Activated CD8-positive, alpha-beta T cell treated with anti-CD3 and anti-CD28 coated beads, Interleukin-2, amount 10 ng/mL, durations not matched to agents 7 days and 5 days (primary cell): ENCODE measurements around the gene CUBN. TPM values are rescaled to one million over a fixed set of nuclear protein-coding genes. Genes with fewer than 3 reads are reported as not detected.

Experiments used
- ATAC-seq: fragments of 150-1000 bp; cut with Tn5 transposase; one replicate; pipeline ENCODE4 v1.10.0; 2021; ENCODE audit warnings: moderate library complexity
- CTCF ChIA-PET: fragments of 350-600 bp; sonication (Branson Sonifier 250); formaldehyde crosslinking; loops from one replicate; lab custom pipeline; 2021; ENCODE audit warnings: antibody characterized with exemption; lab: Charles Lee
- POLR2A ChIA-PET: fragments of 350-600 bp; sonication (Branson Sonifier 250); formaldehyde crosslinking; loops from one replicate; lab custom pipeline; 2021; ENCODE audit warnings: antibody characterized with exemption; lab: Charles Lee
- DNase-seq: peaks from one replicate; pipeline ENCODE4 v3.0.0-alpha.2; 2020
- H3K27ac Mint-ChIP-seq: one replicate; pipeline ENCODE4 v1.8.0; 2021; ENCODE audit warnings: mild to moderate bottlenecking, mixed read lengths
- H3K27me3 Mint-ChIP-seq: one replicate; pipeline ENCODE4 v1.8.0; 2021; ENCODE audit warnings: low read depth, mixed read lengths
- H3K36me3 Mint-ChIP-seq: one replicate; pipeline ENCODE4 v1.8.0; 2021; ENCODE audit warnings: low read depth, mixed read lengths
- H3K4me1 Mint-ChIP-seq: one replicate; pipeline ENCODE4 v1.8.0; 2021; ENCODE audit warnings: low read depth, mixed read lengths
- H3K4me3 Mint-ChIP-seq: one replicate; pipeline ENCODE4 v1.8.0; 2021; ENCODE audit warnings: mild to moderate bottlenecking, mixed read lengths
- H3K9me3 Mint-ChIP-seq: one replicate; pipeline ENCODE4 v1.8.0; 2022; ENCODE audit warnings: mixed read lengths; ENCODE audit not compliant: insufficient read depth
- total RNA-seq, 2 experiments: library from RNA; stranded (reverse); gene quantifications; one replicate each; pipeline ENCODE4 v1.2.3, GENCODE V29; 2021

CUBN gene
- total RNA-seq, 2 experiments from 2014 or later: 0.68 to 1.2 TPM

DNA sequence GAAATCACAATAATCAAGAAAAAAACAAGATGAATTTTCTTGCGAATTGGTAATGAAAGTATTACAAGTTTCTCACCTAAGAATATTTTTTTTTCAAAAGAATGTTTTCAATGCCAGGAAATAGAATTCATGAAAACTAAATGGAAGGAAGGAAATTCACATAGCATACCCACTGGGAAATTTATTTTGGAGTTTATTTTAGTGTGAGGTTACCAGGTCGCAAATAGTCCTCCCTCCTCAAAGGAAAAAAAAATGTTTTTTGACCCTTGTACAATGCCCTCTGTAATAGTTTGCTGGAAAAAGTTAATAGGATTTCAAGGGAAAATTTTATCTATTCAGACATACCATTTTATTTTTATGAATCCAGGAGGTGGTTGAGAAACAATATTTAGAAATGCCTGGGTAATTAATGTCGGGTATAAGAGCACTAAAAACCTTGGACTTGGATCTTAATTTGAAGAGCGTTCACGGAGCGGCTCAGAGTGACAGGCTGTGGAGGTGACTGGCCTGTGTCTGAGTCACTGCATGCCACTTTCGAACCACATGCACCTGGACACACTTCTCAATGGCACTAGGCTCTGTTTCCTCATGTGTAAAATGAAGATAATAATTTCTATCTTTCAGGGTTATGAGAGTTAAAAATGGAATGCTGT, 28.2 kb downstream of the CUBN start:
- Mint-ChIP-seq H3K4me3 (no peak overlapping the region), H3K4me1 (no peaks in the 10 kb centered on the region), H3K27me3 (no peaks in the 10 kb centered on the region), H3K9me3 (no peaks in the 10 kb centered on the region), H3K27ac (no peak overlapping the region), H3K36me3 (peaks cover 3% of the 10 kb centered on the region)
- DNase-seq (no peak), ATAC-seq (no peak)
- ChIA-PET POLR2A (no interaction called here), CTCF (no interaction called here)

DNA sequence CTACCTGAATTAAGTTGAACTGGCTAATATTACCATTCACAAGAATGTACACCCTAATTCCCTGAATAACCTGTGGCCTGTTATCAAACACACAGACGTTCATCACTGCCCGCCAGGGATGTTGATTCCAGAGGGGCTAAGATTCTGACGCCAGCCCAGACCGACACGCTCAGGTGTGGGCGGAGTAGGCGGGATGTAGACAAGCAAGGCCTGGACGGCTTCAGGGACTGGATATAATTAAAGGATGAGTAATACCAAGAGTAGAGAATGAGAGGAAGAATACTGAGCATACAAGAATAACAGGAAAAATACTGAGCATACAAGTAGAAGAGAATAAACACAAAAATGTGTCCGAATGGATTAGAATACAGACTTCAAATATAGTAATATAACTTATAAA, 29.0 kb downstream of the CUBN start:
- Mint-ChIP-seq H3K36me3 (peaks cover 6% of the 10 kb centered on the region), H3K4me1 (no peaks in the 10 kb centered on the region), H3K9me3 (peaks cover 4% of the 10 kb centered on the region), H3K27me3 (no peaks in the 10 kb centered on the region), H3K27ac (no peak overlapping the region), H3K4me3 (no peak overlapping the region)
- ChIA-PET POLR2A (no interaction called here), CTCF (no interaction called here)
- ATAC-seq: no peak
- DNase-seq: no peak

DNA sequence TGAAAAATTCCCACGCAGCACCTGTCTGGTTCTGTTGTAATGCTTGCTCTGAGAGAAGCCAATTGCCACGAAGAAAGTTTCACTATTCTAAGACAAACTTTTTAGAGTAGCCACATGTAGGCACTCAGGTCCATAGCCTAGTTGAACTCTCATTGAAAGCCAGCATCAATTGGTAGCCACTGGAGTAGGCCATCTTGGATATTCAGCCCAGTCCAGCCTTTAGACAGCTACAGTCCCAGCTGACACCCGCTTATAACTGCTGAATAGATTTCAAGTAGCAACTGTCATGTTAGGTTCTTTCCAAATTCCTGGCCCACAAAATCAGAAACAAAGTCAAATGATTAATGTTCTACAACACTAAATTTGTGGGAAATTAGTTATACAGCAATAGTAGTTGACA, 31.6 kb downstream of the CUBN start:
- H3K27ac Mint-ChIP-seq: no peak overlapping the region
- ChIA-PET POLR2A (no interaction called here), CTCF (no interaction called here)
- H3K36me3 Mint-ChIP-seq: peaks cover 11% of the 10 kb centered on the region
- H3K4me1 Mint-ChIP-seq: peaks cover 6% of the 10 kb centered on the region
- no peak overlapping the region for H3K4me3 Mint-ChIP-seq
- H3K27me3 Mint-ChIP-seq: no peaks in the 10 kb centered on the region
- DNase-seq (no peak), ATAC-seq (no peak)
- peaks cover 12% of the 10 kb centered on the region for H3K9me3 Mint-ChIP-seq

DNA sequence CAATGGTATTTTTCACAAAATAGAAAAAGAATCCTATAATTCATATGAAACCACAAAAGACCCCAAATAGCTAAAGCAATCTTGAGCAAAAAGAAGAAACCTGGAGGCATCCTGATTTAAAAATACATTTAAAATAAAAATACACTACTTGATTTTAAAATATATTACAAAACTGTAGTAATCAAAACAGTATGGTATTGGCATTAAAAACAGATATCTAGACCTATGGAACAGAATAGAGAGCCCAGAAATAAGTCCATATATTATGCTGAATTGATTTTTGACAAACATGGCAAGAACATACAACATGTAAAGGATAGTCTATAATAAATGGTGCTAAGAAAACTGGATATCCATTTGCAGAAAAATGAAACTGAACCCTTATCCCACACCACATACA, 34.8 kb downstream of the CUBN start:
- Mint-ChIP-seq H3K4me1 (peaks cover 18% of the 10 kb centered on the region), H3K27me3 (no peaks in the 10 kb centered on the region), H3K4me3 (no peak overlapping the region), H3K9me3 (peaks cover 12% of the 10 kb centered on the region), H3K36me3 (peaks cover 11% of the 10 kb centered on the region), H3K27ac (no peak overlapping the region)
- no peak for ATAC-seq
- ChIA-PET POLR2A (no interaction called here), CTCF (no interaction called here)
- DNase-seq: no peak

DNA sequence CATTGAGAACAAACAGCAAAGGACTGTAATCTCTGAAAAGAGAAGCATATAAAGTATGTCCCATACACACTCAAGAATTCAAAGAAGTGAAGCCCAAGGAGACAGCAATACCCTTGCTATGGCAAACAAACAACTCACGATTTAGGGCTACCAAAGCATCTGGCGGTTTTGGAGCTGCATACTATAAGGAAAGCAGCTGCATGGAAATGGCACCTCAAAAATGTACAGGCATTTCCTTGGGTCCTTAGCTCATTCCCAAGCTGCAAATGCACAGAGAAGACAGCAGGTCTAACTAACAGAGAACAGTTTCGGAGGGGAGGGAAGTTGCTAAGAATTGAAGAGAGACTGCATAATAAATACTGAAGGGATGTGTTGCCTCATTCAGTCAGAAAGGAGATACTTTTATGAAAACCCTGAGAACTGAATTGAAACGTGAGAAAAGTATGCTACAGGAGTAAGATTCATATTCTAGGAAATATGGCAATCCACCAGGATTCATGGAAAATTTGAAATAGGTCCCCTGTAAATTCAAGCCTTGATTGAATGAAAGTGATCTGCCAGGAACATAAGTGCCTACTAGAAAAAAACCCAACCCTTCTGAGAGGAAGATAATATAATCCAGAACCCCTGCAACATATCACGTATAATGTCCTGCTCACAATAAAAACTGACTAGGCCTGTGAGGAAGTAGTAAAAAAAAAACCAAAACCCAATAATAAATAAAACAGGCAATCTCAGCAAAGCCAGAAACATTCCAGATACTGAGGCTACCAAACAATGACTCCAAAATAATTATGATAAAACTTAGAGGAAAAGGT, 36.4 kb downstream of the CUBN start:
- Mint-ChIP-seq H3K27ac (no peak overlapping the region), H3K27me3 (no peaks in the 10 kb centered on the region), H3K36me3 (peaks cover 11% of the 10 kb centered on the region), H3K4me1 (peaks cover 18% of the 10 kb centered on the region), H3K4me3 (no peak overlapping the region), H3K9me3 (peaks cover 12% of the 10 kb centered on the region)
- CTCF ChIA-PET: interaction anchor here (0.6 kb wide), 1 partner anchor 11 kb away, joined by 3 read pairs; no protein-coding TSS in a partner anchor
- no peak for ATAC-seq
- DNase-seq: no peak
- POLR2A ChIA-PET: no interaction called here

DNA sequence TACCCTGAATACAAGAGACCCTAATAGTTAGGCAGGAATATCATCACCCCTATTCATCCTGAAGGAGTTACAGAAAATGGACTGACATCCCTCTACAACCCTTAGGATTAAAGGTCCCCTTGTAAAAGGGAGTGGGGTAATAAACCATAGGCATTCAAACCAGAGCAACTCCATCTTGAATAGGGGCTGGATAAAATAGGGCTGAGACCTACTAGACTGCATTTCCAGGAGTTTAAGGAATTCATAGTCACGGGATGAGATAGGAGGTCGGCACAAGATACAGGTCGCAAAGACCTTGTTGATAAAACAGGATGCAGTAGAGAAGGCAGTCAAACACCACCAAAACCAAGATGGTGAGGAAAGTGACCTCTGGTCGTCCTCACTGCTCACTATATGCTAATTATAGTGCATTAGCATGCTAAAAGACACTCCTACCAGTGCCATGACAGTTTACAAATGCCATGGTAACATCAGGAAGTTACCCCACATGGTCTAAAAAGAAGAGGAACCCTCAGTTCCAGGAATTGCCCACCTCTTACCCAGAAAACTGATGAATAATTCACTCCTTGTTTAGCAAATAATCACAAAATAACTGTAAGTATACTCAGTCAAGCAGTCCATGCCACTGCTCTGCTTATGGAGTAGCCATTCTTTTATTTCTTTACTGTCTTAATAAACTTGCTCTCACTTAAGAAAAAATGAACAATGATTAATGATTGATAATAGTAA, 37.2 kb downstream of the CUBN start:
- Mint-ChIP-seq H3K9me3 (peaks cover 12% of the 10 kb centered on the region), H3K4me3 (no peak overlapping the region), H3K27ac (no peak overlapping the region), H3K36me3 (peaks cover 11% of the 10 kb centered on the region), H3K27me3 (no peaks in the 10 kb centered on the region), H3K4me1 (peaks cover 18% of the 10 kb centered on the region)
- ATAC-seq (peak; percentile 47), DNase-seq (peak; percentile 47)
- CTCF ChIA-PET: no interaction called here
- POLR2A ChIA-PET: no interaction called here

DNA sequence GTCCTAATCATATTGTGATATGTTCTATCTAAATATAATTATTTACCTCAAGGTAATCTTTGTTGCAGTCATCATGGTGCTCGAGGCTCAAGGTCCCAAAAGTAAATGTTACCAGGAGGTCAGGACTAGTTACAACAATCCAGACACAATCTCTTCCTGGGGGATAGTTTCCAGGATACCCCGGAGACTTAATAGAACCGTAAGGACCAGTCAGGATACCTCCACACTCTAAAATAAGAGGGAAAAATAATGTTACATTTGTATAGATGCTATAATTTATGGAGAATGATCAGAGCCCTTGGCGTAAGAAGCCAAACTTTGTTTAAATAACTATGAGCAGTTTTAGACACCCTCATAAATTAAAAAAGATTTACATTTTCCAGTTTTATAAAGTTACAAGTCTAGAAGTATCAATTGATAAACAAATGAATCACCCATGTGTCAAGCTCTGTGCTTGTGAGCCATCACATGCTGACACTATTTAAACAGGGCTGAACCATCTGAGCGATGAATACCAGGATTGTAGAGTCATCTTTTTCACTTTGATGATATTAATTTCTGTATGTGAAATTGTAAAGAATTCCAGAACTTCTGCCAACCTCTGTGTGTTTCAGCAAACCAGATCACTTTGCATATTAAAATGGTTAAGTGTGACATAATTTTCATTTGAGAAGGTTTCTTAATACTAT, 41.3 kb downstream of the CUBN start:
- CTCF ChIA-PET: no interaction called here

DNA sequence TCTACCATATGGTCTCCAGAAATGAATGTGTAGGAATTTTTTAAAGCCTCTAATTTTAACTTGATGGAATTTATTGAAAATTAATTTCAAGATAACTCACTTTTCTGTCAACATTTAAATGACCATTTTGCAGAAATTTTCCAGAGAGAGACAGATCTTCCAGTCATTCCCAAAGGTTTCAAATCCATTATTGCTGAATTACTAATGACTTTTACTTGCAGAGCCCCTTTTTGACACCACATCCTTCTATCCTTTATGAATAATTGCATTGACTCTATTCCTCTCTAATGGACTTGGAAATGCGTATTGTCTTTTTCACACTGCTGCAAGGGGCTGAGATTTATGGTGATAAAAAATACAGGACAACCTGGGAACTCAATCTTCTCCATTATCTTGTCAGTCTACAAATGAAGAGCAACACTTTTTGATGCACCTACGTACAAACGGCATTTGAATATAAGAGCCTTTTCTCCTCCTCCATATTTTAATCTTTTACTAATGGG, 42.7 kb downstream of the CUBN start:
- Mint-ChIP-seq H3K36me3 (no peaks in the 10 kb centered on the region), H3K4me3 (no peak overlapping the region), H3K9me3 (no peaks in the 10 kb centered on the region), H3K4me1 (peaks cover 2% of the 10 kb centered on the region), H3K27me3 (no peaks in the 10 kb centered on the region), H3K27ac (no peak overlapping the region)
- ChIA-PET CTCF (no interaction called here), POLR2A (no interaction called here)
- DNase-seq: no peak
- ATAC-seq: no peak

More for the DNA sequence above, 41.3 kb downstream of the CUBN start:
- no peak for DNase-seq
- Mint-ChIP-seq H3K4me3 (no peak overlapping the region), H3K4me1 (peaks cover 15% of the 10 kb centered on the region), H3K27ac (no peak overlapping the region), H3K27me3 (no peaks in the 10 kb centered on the region), H3K36me3 (no peaks in the 10 kb centered on the region), H3K9me3 (no peaks in the 10 kb centered on the region)
- POLR2A ChIA-PET: no interaction called here
- ATAC-seq: no peak

DNA sequence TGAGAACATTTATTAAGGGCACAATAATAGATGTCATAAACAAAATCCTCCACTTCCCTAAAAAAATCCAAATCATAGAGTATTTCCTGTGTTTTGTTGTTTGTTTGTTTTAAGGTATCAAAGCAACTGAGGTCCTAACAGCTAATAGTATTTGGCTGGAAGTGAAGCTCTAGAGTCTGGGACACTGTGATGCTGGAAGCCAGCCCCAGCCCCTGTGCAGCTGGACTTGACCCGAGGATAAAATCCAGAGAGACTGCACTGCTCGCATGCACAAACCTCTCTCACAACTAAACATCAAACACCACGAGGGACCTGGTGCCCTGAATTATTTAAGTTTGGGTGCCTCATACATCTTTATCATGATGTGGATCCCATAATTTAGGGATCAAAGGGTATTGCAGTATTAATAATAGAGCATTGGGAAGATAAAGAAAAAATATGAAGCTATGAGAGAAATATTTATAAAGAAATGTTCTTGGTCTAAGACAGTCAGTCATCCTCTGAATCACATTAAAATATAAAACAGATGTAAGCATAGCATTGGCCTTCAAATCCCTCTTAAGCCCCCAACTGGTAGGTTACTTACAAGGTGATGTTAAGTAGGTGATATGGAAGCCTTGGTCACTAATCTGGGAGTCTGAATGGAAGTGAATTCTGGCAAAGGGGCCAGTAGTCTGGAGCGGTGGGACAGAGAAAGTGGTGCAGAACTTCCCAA, 44.4 kb downstream of the CUBN start:
- no peak for ATAC-seq
- CTCF ChIA-PET: interaction anchor here (0.6 kb wide), 1 partner anchor 9 kb away, joined by 3 read pairs; no protein-coding TSS in a partner anchor

DNA sequence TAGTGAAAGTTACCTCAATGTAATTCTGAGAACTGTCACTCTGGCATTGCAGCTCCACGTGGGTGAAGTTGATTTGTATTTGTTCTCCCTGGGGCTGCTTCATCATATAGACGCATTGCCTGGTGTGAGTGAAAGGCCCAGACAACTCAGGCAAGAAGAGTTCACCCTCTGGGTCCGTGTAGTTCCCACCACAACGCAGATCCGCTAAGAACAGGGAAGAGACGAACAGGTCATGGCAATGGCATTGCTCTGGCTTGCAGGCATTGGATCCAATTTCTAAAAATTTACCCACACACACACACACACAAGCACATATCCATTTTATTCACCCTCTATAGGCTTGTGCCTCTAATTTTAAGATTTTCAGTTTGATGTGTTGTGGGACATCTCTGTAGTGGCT, 45.4 kb downstream of the CUBN start:
- Mint-ChIP-seq H3K4me1 (peaks cover 4% of the 10 kb centered on the region), H3K36me3 (no peaks in the 10 kb centered on the region), H3K27ac (no peak overlapping the region), H3K9me3 (no peaks in the 10 kb centered on the region), H3K4me3 (no peak overlapping the region), H3K27me3 (no peaks in the 10 kb centered on the region)
- DNase-seq (no peak), ATAC-seq (no peak)
- POLR2A ChIA-PET: no interaction called here
- CTCF ChIA-PET: no interaction called here

More for the DNA sequence above, 44.4 kb downstream of the CUBN start:
- no peak for DNase-seq
- Mint-ChIP-seq H3K36me3 (no peaks in the 10 kb centered on the region), H3K9me3 (no peaks in the 10 kb centered on the region), H3K27me3 (no peaks in the 10 kb centered on the region), H3K4me3 (no peak overlapping the region), H3K4me1 (no peaks in the 10 kb centered on the region), H3K27ac (no peak overlapping the region)
- POLR2A ChIA-PET: no interaction called here

DNA sequence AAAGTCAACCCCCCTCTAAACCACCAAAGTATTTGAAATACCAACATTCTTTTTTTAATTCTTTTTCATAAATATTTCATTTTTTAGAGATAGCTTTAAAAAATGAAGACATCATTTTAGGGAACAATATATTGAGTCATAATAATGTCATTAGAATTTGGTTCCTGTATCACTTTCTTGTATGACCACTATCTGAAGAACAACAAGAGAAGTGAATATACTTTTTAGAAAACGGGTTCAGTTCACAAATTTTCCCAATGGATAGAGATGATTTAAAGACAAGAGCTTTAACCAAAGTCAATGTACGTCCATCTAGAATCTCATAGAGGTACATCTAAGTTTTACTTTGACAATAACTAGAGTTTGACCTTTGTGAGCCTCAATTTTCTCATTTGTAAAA, 48.2 kb downstream of the CUBN start:
- no peaks in the 10 kb centered on the region for H3K36me3 Mint-ChIP-seq
- H3K27ac Mint-ChIP-seq: no peak overlapping the region
- H3K27me3 Mint-ChIP-seq: no peaks in the 10 kb centered on the region
- no peak overlapping the region for H3K4me3 Mint-ChIP-seq
- no peak for ATAC-seq
- ChIA-PET CTCF (no interaction called here), POLR2A (no interaction called here)
- H3K9me3 Mint-ChIP-seq: no peaks in the 10 kb centered on the region
- peaks cover 4% of the 10 kb centered on the region for H3K4me1 Mint-ChIP-seq
- no peak for DNase-seq
